ENCODE data around the gene ZGPAT.
"Not testable (repeated sequence)": the region's sequence is repeated elsewhere in the genome, so short reads cannot be mapped to it uniquely, and the experiment has no call there.

Gene ZGPAT

GRCh38 chr20:63765082-63765873, 57.4 kb downstream of the ZGPAT start:
- no peak for DNase-seq (ENCODE audit: low read depth in 3 of 3, low spot score in 1 of 3)

- DNase-seq (ENCODE audit: low read depth in 3 of 3, low spot score in 1 of 3) = no peak
Observed at GRCh38 chr20:63765902-63766301, 58.1 kb downstream of the ZGPAT start.

GRCh38 chr20:63766695-63767426, 59.0 kb downstream of the ZGPAT start:
- no peak for DNase-seq (ENCODE audit: low read depth in 3 of 3, low spot score in 1 of 3)

GRCh38 chr20:63767456-63767855, 59.6 kb downstream of the ZGPAT start:
- DNase-seq (ENCODE audit: low read depth in 3 of 3, low spot score in 1 of 3) = no peak

- no peak for DNase-seq (ENCODE audit: low read depth in 3 of 3, low spot score in 1 of 3)
Observed at GRCh38 chr20:63767886-63768285, 60.0 kb downstream of the ZGPAT start.

DNA sequence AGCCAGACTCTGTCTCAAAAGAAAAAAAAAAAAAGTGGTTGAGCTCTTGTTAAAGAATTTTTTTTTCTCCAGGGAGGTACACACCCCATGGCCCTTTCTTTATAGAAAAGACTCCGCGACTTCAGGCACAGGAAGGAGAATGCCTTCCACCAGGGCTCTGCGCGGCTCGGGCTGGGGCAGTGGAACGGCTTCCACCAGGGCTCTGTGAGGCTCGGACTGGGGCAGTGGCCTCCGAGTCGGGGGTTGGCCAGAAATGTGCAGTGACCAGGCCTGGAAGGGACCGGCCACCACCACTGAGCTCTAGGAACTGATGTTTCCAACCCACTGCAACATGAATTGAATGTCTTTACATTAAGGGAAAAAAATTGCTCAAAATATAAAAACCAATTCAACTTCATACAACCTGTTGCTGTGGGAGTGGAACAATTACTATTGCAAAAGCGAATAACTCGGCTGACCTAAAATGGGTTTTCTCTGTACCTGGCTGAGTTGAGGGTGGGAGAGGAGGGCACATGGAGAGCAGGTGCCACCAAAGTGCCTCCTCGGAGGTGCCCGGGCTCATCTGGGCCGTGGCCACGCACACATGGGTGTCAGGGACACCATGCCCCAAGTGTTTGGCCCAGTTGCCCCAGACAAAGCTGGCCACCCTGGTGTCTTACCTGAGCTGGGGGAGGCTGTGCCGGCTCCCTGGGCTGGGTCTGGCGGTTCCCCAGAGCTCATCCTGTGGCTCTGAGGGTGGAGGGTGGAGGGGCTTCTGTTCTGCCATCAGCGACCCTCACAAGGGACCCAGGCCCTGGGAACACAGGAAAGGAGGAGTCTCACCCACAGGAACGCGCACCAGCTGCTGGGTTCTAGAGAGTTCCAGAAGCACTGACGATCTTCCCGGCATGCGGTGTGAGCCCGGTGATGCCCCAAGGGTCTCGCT, 61.0 kb downstream of the ZGPAT start:
- no peak for DNase-seq (ENCODE audit: low read depth in 3 of 3, low spot score in 1 of 3)

DNA sequence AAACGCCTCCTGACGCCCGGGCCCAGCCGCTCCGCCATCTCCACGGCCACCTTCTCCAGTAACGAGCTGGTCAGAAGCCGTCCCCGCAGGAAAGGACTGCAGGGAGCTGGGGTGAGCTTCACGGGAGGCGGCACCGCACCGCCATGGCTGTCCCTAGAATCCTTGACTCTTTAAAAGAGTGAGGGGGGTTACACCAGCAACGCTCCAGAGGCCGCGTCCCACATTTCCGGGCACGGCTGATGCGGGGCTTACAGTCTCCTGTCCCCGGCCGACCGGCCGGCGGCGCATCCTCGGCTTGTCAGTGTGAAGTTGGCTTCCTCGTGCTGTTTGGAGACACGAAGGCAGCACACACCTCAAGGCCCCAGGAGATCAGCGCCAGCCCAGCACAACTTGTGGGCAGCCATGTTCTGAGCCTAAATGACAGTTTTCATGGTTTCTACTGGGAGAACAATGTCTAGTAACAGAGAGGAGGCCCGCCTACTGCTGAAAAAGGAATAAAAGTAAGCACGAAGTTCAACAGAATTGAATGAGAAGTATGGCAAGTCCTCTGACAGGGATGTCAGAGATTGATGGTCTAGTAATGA, 62.1 kb downstream of the ZGPAT start:
- no peak for DNase-seq (ENCODE audit: low read depth in 3 of 3, low spot score in 1 of 3)

- no peak for DNase-seq (ENCODE audit: low read depth in 3 of 3, low spot score in 1 of 3)
Observed at GRCh38 chr20:63771046-63771707, 63.3 kb downstream of the ZGPAT start.

- DNase-seq (ENCODE audit: low read depth in 3 of 3, low spot score in 1 of 3) = no peak
Observed at GRCh38 chr20:63772781-63773518, 65.1 kb downstream of the ZGPAT start.

DNA sequence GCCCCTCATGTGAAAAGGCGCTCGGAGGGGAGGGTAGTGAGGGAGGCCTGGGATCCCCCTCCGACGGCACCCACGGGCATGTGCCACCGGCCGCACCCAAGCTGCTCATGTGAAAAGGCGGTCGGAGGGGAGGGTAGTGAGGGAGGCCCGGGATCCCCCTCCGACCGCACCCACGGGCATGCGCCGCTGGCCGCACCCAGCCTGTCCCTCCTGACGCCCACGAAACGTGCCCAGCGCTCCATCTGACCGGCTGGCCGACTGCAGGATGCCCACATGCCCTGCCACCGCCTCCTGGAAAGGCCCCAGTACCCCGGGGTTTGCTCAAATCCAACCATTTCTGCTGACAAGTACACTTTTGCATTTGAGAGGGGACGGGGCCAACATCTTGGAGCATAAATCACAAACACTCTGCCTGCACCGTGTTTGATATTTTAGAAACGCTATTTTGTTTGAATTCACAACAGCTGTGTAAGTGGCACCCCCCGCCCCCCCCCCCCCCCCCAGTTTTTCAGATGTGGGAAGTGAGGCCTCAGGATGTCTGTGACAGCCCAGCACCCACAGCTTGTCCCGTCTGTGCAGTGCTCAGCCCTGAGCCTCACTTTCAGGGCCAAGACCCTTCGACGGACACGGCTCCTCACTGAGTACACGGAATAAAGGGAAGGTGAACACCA, 65.9 kb downstream of the ZGPAT start:
- no peak for DNase-seq (ENCODE audit: low read depth in 3 of 3, low spot score in 1 of 3)

DNA sequence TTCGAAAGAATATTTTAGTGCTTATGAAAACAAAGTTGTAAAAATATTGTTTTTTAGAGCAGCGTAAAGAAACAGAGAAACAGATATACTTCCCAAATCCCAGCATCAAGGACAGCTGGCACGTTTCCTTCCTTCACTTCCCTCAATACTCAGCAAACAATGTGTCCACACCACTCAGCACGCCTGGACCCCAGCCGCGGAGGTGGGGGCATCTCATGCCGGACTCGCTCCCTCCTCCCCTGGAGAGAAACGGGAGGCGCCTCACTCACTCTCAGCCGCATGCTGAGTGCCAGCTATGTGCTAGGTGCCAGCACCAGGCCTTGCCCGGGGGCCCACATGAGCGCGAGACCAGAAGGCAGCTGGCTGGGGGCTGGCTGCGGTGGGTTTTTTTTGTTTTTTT, 66.5 kb downstream of the ZGPAT start:
- DNase-seq (ENCODE audit: low read depth in 3 of 3, low spot score in 1 of 3) = no peak

DNA sequence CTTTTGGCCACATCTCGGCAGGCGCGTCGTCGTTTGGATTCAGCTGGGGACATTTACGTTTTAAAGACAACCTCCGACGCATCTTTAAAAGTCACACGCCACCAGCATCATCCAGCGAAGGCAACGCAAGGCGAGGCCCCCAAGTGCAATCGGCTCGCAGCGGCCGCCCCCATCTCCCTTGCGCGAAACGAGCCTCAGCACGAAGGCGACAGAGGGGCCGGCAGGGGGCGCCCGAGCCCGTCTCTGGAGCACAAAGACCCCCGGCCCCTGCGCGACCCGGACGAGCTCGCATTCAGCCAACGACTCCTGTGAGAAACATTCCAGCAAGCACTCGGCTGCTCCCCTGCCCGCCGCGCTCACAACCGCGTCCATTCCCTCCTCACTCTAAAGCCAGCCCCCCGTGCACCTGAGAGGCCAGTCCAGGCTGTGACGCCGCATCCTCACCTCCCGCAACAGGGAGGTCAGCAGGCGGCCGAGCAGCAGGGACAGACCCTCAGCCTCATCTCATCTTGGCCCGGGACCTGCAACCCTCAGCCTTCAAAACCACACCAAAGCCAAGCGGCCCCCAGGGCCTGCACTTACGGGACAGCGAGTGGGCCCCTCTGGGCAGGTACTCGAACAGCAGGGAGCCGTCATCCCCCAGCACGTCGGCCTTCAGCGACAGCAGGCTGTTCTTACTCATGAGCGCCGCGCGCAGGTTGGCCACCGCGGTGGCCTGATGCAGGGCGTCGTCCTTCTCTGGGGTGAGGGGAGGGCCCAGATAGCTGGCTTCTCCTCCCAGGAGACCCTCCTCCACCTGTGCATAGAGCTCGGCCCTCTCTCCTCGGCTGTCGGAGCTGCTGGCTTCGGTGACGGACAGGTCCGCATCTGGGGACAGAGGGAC, 67.5 kb downstream of the ZGPAT start:
- peak in 1 of 3 donors; percentile 27 for DNase-seq (ENCODE audit: low read depth in 3 of 3, low spot score in 1 of 3)

DNA sequence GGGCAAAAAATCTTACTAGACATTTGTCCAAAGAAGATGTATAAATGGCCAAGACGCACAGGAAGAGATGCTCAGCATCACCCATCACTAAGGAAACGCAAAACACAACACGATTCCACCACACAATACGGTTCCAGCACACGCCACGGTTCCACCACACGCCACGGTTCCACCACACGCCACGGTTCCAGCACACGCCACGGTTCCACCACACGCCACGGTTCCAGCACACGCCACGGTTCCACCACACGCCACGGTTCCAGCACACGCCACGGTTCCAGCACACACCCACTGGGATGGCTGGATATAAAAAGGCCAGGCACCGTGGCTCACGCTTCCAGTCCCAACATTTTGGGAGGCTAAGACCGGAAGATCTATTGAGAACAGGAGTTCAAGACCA, 69.0 kb downstream of the ZGPAT start:
- DNase-seq (ENCODE audit: low read depth in 3 of 3, low spot score in 1 of 3) = not testable (repeated sequence)

DNA sequence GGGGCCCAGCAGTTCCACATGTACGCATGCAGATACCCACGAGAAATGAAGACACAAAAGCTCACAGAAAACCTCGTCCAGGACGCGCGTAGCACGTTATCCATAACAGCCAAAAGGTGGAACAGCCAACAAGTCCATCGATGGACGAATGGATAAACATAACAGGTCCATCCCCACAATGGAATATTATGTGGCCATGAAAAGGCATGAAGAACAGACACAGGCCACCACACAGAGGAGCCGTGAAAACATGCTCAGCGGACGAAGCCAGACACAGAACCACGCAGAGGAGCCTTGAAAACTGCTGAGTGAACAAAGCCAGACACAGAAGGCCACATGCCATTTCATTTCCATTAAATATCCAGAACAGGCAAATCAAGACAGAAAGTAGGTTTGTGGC, 69.8 kb downstream of the ZGPAT start:
- DNase-seq (ENCODE audit: low read depth in 3 of 3, low spot score in 1 of 3) = no peak

- DNase-seq (ENCODE audit: low read depth in 3 of 3, low spot score in 1 of 3) = no peak
Observed at GRCh38 chr20:63778034-63778752, 70.4 kb downstream of the ZGPAT start.

DNA sequence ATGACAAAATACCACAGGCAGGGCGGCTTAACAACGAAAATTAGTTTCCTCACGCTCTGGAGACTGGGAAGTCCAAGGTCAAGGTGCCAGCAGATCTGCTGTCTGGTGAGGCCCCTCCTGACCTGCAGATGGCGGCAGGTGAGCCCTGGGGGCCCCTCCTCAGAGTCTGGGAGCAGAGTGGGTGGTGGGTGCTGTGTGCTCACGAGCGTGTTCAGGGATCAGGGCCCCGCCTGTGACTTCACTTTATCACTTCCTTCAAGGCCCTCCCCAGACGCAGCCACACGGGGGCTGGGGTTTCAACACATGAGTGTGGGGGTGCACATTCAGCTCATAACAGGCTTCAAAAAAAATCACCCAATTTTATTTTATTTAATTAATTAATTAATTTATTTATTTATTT, 71.0 kb downstream of the ZGPAT start:
- DNase-seq (ENCODE audit: low read depth in 3 of 3, low spot score in 1 of 3) = no peak

- no peak for DNase-seq (ENCODE audit: low read depth in 3 of 3, low spot score in 1 of 3)
Observed at GRCh38 chr20:63781181-63781580, 73.3 kb downstream of the ZGPAT start.

DNA sequence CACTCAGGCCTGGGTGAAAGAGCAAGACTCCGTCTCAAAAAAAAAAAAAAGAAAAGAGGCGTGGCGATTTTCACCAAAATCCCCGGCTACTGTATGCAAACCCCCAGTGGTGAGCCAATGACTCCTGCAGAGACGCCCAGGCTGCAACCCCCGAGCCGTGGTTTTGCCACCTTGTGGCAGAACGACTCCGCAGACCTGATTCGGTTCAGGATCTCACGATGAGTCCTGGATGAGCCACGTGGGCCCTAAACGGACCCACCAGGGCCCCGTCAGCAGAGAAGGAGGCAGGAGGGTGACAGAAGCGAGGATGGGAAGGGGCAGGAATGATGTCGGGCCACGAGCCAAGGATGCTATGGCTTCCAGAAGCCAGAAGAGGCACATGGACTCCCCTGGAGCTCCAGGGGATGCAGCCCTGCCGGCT, 74.2 kb downstream of the ZGPAT start:
- DNase-seq (ENCODE audit: low read depth in 3 of 3, low spot score in 1 of 3) = peak in 2 of 3 donors; percentile 7 to 42
